Astrocyte (in vitro differentiated cells and primary cell): ENCODE data around the gene MAG.

Experiments
- CTCF ChIP-seq: IDR thresholded peaks from 2 replicates; pipeline ENCODE4 v1.5.1; 2011; ENCODE audit warnings: low read depth, mild to moderate bottlenecking, inconsistent platforms, low read length, moderate library complexity; ENCODE audit not compliant: insufficient read depth
- EZH2 ChIP-seq: IDR thresholded peaks from 2 replicates; pipeline ENCODE4 v1.6.1; 2012; ENCODE audit warnings: mild to moderate bottlenecking, low read length, inconsistent platforms; ENCODE audit not compliant: insufficient read depth

- TF ChIP-seq CTCF (no peak), EZH2 (no peak)
These were observed 35.4 kb upstream of the MAG start for GRCh38 chr19:35256566-35256965.
